Measurements from ENCODE around the gene SCTR.

SCTR gene

DNA sequence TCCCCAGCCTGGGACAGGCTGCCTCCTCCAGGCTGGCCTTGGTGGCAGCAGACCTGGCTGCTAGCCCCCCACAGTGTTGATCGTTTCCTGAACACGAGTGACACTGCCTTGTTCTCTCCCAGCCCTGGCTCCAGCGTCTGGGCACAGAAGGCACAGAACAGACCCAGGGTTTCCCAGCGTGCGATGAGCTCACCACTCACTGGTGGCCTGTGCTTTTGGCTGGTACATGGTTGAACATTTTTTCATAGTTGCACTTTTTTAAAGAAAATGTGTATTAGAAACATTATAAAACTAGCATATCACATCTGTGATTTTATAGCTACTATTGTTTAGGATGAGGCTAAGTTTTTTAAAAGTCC lies 40.9 kb downstream of the SCTR start:
- no peaks in the 10 kb centered on the region; the same call in 1 of the 2 replicates for H3K27me3 ChIP-seq (replicated peaks; ENCODE audit: control insufficient read depth, insufficient read depth, low read length)
- no peak for DNase-seq (ENCODE audit: extremely low read depth, insufficient read length)
- TF ChIP-seq, protein P1, sequence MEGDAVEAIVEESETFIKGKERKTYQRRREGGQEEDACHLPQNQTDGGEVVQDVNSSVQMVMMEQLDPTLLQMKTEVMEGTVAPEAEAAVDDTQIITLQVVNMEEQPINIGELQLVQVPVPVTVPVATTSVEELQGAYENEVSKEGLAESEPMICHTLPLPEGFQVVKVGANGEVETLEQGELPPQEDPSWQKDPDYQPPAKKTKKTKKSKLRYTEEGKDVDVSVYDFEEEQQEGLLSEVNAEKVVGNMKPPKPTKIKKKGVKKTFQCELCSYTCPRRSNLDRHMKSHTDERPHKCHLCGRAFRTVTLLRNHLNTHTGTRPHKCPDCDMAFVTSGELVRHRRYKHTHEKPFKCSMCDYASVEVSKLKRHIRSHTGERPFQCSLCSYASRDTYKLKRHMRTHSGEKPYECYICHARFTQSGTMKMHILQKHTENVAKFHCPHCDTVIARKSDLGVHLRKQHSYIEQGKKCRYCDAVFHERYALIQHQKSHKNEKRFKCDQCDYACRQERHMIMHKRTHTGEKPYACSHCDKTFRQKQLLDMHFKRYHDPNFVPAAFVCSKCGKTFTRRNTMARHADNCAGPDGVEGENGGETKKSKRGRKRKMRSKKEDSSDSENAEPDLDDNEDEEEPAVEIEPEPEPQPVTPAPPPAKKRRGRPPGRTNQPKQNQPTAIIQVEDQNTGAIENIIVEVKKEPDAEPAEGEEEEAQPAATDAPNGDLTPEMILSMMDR (IDR thresholded peaks at IDR 0.05; ENCODE audit: insufficient read depth, low read length, poor library complexity, severe bottlenecking) = no peak
- H3K4me3 ChIP-seq (replicated peaks; ENCODE audit: low read depth, low read length) = no peak overlapping the region
- no peaks in the 10 kb centered on the region for H3K36me3 ChIP-seq (ENCODE audit: control insufficient read depth, insufficient read depth, low read length)

DNA sequence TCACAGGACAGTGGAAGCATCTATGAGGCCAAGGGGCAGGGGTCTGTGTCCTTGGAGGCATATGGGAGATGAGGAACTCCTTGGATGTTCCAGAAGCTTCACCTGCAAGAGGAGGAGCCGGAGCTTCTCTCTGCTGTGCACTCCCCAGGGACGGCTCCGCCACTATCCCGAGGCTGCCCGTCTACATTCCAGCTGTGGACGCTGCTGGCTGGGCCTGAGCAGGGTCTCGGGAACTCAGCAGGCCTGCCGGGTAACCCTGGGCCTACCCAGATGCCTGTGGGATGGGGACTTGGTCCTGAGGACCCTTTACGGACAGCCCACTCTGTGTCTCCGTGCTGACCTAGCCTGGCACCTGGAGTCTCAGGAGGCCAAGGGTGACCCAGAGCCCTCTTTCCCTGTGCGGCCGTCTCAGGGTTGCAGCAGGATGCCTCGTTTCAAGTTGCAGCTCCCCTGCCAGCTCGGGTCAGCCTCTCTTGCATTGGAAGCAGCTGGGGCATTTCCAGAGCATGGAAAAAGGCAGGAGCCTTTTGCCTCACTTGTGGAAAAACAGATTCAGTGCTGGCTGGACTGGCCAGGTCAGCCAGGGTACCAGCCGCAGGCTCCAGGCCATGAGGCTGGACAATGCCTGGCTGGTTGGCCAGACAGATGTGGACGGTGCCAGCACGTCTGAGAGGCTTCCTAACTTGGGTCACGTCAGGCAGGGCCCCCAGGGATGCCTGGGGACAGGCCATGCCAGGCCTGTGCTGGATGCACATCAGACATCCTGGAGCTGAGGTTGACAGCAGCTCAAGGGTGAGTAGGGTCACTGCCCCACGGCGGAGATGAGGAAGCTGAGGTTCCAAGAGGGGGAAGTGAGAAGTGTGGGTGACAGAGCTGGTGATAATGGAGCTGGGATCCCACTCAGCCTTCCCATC lies 41.5 kb downstream of the SCTR start:
- Histone ChIP-seq H3K36me3 (ENCODE audit: control insufficient read depth, insufficient read depth, low read length) (no peaks in the 10 kb centered on the region), H3K27me3 (replicated peaks; ENCODE audit: control insufficient read depth, insufficient read depth, low read length) (peaks cover under 1% of the 10 kb centered on the region; the same call in 1 of the 2 replicates), H3K4me3 (replicated peaks; ENCODE audit: low read depth, low read length) (no peak overlapping the region)
- DNase-seq (ENCODE audit: extremely low read depth, insufficient read length) = no peak
- TF ChIP-seq, protein P1 (IDR thresholded peaks at IDR 0.05; ENCODE audit: insufficient read depth, low read length, poor library complexity, severe bottlenecking) = no peak

DNA sequence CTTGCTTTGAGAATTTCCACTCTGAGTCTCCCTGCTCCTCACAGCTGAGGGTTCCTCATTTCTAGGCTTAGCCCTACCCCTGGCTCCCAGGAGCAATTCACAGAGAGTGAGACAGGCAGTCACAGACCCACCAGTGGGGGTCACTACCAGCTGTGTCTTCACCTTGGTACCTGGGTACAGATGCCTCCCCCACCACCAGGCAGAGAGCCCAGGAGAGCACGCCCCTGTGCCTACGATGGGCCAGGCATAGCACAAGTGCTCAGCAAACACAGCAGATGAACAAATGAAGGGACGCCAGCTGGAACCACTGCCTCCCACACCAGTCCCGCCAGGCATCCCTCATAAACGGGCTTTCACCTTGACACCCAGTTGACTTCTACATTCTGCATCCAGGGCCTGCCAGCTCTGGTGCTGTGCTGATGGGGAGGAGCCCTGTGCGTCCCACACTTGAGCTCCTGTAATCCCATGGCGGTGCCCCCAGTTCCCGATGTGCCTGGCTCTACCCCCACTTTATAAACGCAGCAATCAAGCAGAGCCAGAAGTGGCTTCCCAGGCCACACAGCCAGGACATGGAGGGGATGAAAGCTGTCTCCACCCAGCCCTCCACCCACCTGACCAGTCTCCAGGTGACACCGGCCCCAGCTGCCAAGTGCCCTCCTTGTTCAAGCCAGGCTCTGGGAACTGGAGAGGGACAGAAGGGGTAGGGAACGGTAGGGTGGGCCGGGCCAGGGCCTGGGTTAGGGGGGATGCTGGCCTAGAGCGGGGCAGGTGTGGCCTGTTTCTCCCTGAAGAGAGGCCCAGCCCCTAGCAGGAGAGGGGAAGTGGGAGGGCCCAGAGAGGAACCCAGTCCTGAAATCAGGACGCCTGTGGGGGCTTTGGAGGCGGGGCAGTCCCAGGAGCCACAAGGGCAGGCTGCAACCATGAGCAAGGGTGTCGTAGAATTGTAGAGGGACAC lies 42.5 kb downstream of the SCTR start:
- TF ChIP-seq, protein P1 (IDR thresholded peaks at IDR 0.05; ENCODE audit: insufficient read depth, low read length, poor library complexity, severe bottlenecking) = no peak
- no peak for DNase-seq (ENCODE audit: extremely low read depth, insufficient read length)
- no peaks in the 10 kb centered on the region for H3K36me3 ChIP-seq (ENCODE audit: control insufficient read depth, insufficient read depth, low read length)
- no peak overlapping the region for H3K4me3 ChIP-seq (replicated peaks; ENCODE audit: low read depth, low read length)
- peaks cover 1% of the 10 kb centered on the region; the same call in 1 of the 2 replicates for H3K27me3 ChIP-seq (replicated peaks; ENCODE audit: control insufficient read depth, insufficient read depth, low read length)

DNA sequence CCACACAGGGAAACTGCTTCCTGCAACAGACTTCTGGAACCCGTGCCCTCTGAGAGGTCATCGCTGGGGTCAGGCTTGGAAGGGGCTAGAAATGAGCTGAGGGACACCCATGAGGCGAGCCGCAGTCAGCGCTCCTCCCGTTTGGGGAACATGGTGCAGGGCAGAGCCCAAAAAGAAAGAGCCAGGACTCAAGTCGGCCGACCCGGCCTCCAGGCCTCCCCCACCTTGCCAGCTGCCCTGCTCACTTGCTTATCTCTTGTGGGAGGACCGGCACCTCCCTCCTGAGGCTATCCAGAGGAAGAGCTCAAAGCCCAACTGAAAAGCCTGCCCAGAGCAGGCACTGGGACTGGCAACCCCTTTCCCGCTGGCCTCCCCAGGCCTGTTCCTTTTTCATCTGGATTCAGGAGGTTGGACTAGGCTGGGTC lies 43.6 kb downstream of the SCTR start:
- Histone ChIP-seq H3K4me3 (replicated peaks; ENCODE audit: low read depth, low read length) (no peak overlapping the region), H3K36me3 (ENCODE audit: control insufficient read depth, insufficient read depth, low read length) (no peaks in the 10 kb centered on the region), H3K27me3 (replicated peaks; ENCODE audit: control insufficient read depth, insufficient read depth, low read length) (peaks cover 1% of the 10 kb centered on the region; the same call in 1 of the 2 replicates)
- no peak for DNase-seq (ENCODE audit: extremely low read depth, insufficient read length)
- TF ChIP-seq, protein P1 (IDR thresholded peaks at IDR 0.05; ENCODE audit: insufficient read depth, low read length, poor library complexity, severe bottlenecking) = no peak

DNA sequence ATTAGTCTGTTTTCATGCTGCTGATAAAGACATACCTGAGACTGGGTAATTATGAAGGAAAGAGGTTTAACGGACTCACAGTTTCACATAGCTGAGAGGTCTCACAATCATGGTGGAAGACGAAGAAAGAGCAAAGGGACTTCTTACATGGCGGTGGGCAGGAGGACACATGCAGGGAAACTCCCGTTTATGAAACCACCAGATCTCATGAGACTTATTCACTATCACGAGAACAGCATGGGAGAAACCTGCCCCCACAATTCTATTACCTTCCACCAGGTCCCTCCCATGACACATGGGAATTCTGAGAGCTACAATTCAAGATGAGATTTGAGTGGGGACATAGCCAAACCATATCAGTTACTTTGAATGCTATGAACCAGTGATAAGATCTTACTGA lies 44.1 kb downstream of the SCTR start:
- H3K36me3 ChIP-seq (ENCODE audit: control insufficient read depth, insufficient read depth, low read length) = no peaks in the 10 kb centered on the region
- TF ChIP-seq, protein P1 (IDR thresholded peaks at IDR 0.05; ENCODE audit: insufficient read depth, low read length, poor library complexity, severe bottlenecking) = no peak
- no peak for DNase-seq (ENCODE audit: extremely low read depth, insufficient read length)
- H3K27me3 ChIP-seq (replicated peaks; ENCODE audit: control insufficient read depth, insufficient read depth, low read length) = peaks cover 1% of the 10 kb centered on the region; the same call in 1 of the 2 replicates
- no peak overlapping the region for H3K4me3 ChIP-seq (replicated peaks; ENCODE audit: low read depth, low read length)
